Spinal cord (tissue), 10 donors: ENCODE measurements around the gene UQCC3. TPM values are rescaled to one million over a fixed set of nuclear protein-coding genes. Genes with fewer than 3 reads are reported as not detected.
A peak's percentile ranks its signal among the peaks of the same experiment; 100 is the strongest.

Experiments
- DNase-seq, 6 donors: peaks; one replicate each; pipeline versions ENCODE4 v3.0.0 to v3.0.0-alpha.2; 2013 to 2015; ENCODE audit warnings: low spot score in 6 of 6, low read depth in 4 of 6
- H3K27ac ChIP-seq: one replicate; pipeline ENCODE4 v1.5.1; 2013; ENCODE audit warnings: low read depth, low read length, control low read depth
- H3K27me3 ChIP-seq: one replicate; pipeline ENCODE4 v1.6.1; 2013; ENCODE audit warnings: low read length; ENCODE audit not compliant: control insufficient read depth, insufficient read depth
- H3K36me3 ChIP-seq: one replicate; pipeline ENCODE4 v1.6.1; 2013; ENCODE audit warnings: low read length; ENCODE audit not compliant: control insufficient read depth, insufficient read depth
- H3K4me1 ChIP-seq: one replicate; pipeline ENCODE4 v1.6.1; 2013; ENCODE audit warnings: low read length; ENCODE audit not compliant: control insufficient read depth, insufficient read depth
- H3K4me3 ChIP-seq: one replicate; pipeline ENCODE4 v1.5.1; 2013; ENCODE audit warnings: low read depth, low read length, control low read depth
- H3K9me3 ChIP-seq: one replicate; pipeline ENCODE4 v1.6.1; 2013; ENCODE audit warnings: low read length; ENCODE audit not compliant: control insufficient read depth, insufficient read depth
- WGBS: methylation state at CpG from one replicate; pipeline ENCODE4 v1.1.5; 2013; ENCODE audit warnings: missing lambda C conversion rate; ENCODE audit not compliant: insufficient coverage; 5-methylcytosine and 5-hydroxymethylcytosine counted together
- long read RNA-seq, 4 donors: transcript quantifications; one replicate each; lab custom pipeline, GENCODE V29; 2026
- polyA plus RNA-seq, 2 donors: library from polyadenylated mRNA; unstranded; fragments of 120-200 nt; gene quantifications; one replicate each; pipeline ENCODE4 v1.2.1, GENCODE V29; 2013; ENCODE audit not compliant: insufficient read length in 2 of 2
- total RNA-seq, 2 donors: library from RNA; depleted of rRNA in 1 of 2; stranded (reverse); fragments of 120-200 nt in 1 of 2; fragments of >200 nt in 1 of 2; gene quantifications; one replicate each; pipeline versions ENCODE4 v1.2.3 to v1.2.4, GENCODE V29; 2013 to 2014
- donor health status: healthy.

Gene UQCC3
- total RNA-seq: 10 to 100 TPM in 1 of 2 donors, 1 to 10 TPM in 1; 5.4 to 15.2 TPM
- 10 to 100 TPM; 13.7 to 14.3 TPM for polyA plus RNA-seq
- long read RNA-seq, donor 1, transcript UQCC3-201 (2 exons, 1,947 nt): major isoform, 45 of 540 reads
- long read RNA-seq, donor 1, partial matches to known transcripts: 485 of 540 reads
- long read RNA-seq, donor 1, other reads (novel, unspliced or antisense): 10 of 540 reads
- long read RNA-seq, donor 2, transcript UQCC3-201 (2 exons, 1,947 nt): major isoform, 17 of 17 reads
- long read RNA-seq, donor 2, partial matches to known transcripts: 0 of 17 reads
- long read RNA-seq, donor 2, other reads (novel, unspliced or antisense): 0 of 17 reads
- long read RNA-seq, donor 3, transcript UQCC3-201 (2 exons, 1,947 nt): major isoform, 20 of 361 reads
- long read RNA-seq, donor 3, partial matches to known transcripts: 222 of 361 reads
- long read RNA-seq, donor 3, other reads (novel, unspliced or antisense): 119 of 361 reads
- long read RNA-seq, donor 4, transcript UQCC3-201 (2 exons, 1,947 nt): major isoform, 63 of 63 reads
- long read RNA-seq, donor 4, partial matches to known transcripts: 0 of 63 reads
- long read RNA-seq, donor 4, other reads (novel, unspliced or antisense): 0 of 63 reads

DNA sequence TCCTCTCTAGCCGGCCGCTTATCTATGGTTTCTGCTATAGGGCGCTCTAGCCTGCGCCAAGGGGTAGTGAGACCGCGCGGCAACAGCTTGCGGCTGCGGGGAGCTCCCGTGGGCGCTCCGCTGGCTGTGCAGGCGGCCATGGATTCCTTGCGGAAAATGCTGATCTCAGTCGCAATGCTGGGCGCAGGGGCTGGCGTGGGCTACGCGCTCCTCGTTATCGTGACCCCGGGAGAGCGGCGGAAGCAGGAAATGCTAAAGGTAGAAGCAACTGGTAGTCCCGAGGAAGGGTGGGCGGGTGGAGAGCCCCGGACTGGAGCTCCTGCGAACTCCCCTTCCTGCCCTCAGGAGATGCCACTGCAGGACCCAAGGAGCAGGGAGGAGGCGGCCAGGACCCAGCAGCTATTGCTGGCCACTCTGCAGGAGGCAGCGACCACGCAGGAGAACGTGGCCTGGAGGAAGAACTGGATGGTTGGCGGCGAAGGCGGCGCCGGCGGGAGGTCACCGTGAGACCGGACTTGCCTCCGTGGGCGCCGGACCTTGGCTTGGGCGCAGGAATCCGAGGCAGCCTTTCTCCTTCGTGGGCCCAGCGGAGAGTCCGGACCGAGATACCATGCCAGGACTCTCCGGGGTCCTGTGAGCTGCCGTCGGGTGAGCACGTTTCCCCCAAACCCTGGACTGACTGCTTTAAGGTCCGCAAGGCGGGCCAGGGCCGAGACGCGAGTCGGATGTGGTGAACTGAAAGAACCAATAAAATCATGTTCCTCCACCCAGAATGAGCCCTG is at the start of gene UQCC3, which contains the start of gene LBHD1:
Gene UQCC3 (plus strand): TSS at position 66 of the 782 bp plus-strand sequence. CDS start 73 bp downstream, at position 139.
Gene LBHD1 (minus strand): TSS at position 660 of the 782 bp plus-strand sequence. CDS start 2,236 bp downstream, outside the sequence.
- Histone ChIP-seq H3K27ac (peak within 1 kb of the TSS; percentile 92), H3K36me3 (peaks cover 46% of the 10 kb centered on the region), H3K27me3 (no peaks in the 10 kb centered on the region), H3K9me3 (no peaks in the 10 kb centered on the region), H3K4me1 (peaks cover 37% of the 10 kb centered on the region), H3K4me3 (peak within 1 kb of the TSS; percentile 79)
- DNase-seq: peak in 5 of 6 donors; percentile 72 to 95 (median 80)
- WGBS: under 1% methylated on average over 59 of the region's 59 CpGs

DNA sequence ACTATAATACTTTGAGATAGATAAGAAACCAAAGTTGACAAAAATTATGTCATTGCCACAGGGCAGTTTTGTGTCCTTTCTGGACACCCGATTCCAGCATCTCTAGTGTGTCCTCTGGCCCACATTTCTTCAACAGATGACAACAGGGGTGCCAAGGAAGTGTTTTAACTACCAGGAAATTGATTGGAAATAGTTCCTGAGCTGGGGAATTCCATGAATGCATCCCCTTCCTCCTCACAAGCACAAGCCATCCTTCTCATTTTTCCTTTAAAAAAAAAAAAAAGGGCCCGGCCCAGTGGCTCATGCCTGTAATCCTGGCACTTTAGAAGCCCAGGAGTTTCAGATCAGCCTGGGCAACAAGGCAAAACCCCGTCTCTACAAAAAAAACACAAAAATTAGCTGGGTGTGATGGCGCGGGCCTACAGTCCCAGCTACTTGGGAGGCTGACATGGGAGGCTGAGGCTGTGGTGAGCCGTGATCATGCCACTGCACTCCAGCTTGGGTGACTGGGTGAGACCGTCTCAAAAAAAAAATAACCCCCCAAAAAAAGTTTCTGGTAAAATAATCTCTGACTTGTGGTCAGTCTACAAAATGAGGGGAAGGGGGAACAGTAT is 48.9 kb upstream of the UQCC3 start:
- H3K9me3 ChIP-seq: no peaks in the 10 kb centered on the region
- peak overlapping the region; percentile 86 for H3K4me3 ChIP-seq
- 71% methylated on average over 1 of the region's 7 CpGs for WGBS
- H3K27ac ChIP-seq: peak overlapping the region; percentile 90
- H3K4me1 ChIP-seq: peaks cover 12% of the 10 kb centered on the region
- H3K27me3 ChIP-seq: no peaks in the 10 kb centered on the region
- DNase-seq: no peak
- H3K36me3 ChIP-seq: peaks cover 52% of the 10 kb centered on the region

DNA sequence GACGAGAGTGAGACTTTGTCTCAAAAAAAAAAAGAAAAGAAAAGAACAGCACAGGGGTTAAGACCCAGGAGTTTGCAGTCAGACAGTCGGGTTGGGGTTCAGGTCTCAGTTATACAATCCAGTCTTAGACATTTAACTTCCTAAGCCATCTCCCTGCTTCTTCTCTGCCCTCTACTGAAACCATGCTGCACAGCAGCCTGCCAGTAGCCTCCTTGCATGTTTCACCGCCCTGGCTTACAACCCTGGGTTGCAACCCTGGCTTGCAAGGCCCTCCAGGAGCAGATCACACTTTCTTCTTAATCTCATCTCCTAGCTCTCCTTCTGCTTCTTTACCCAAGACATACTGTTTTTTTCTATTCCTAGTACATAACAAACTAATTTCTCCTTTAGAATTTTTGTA is 43.8 kb upstream of the UQCC3 start:
- peaks cover 86% of the 10 kb centered on the region for H3K36me3 ChIP-seq
- no peak overlapping the region for H3K27ac ChIP-seq
- 83% methylated on average over 3 of the region's 3 CpGs for WGBS
- H3K4me3 ChIP-seq: no peak overlapping the region
- DNase-seq: no peak
- H3K4me1 ChIP-seq: no peaks in the 10 kb centered on the region
- H3K27me3 ChIP-seq: no peaks in the 10 kb centered on the region
- no peaks in the 10 kb centered on the region for H3K9me3 ChIP-seq

- DNase-seq: no peak
- H3K4me3 ChIP-seq: no peak overlapping the region
- H3K4me1 ChIP-seq: no peaks in the 10 kb centered on the region
- peaks cover 97% of the 10 kb centered on the region for H3K36me3 ChIP-seq
- no peaks in the 10 kb centered on the region for H3K27me3 ChIP-seq
- 96% methylated on average over 6 of the region's 6 CpGs for WGBS
- H3K9me3 ChIP-seq: no peaks in the 10 kb centered on the region
- no peak overlapping the region for H3K27ac ChIP-seq
Observed at GRCh38 chr11:62632492-62632891, 39.0 kb upstream of the UQCC3 start.

GRCh38 chr11:62644220-62644619 is 27.3 kb upstream of the UQCC3 start:
- Histone ChIP-seq H3K4me3 (no peak overlapping the region), H3K27ac (no peak overlapping the region), H3K36me3 (peaks cover 44% of the 10 kb centered on the region), H3K4me1 (peaks cover 23% of the 10 kb centered on the region), H3K27me3 (no peaks in the 10 kb centered on the region), H3K9me3 (no peaks in the 10 kb centered on the region)
- WGBS: 88% methylated on average over 4 of the region's 8 CpGs
- DNase-seq: no peak

DNA sequence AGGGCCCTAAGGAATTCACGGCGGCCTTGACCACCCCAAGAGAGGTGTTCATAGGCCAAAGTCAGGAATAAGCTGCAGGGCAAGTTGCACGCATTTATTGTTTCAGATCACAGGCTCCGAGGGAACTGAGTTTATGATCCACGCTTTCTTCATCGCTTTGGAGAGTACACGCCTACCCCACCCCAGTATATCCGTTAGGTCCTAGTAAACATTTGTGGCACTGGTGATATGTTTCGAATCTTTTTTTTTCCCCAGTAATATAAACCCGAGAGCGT is 25.9 kb upstream of the UQCC3 start:
- Histone ChIP-seq H3K27me3 (no peaks in the 10 kb centered on the region), H3K4me1 (peaks cover 23% of the 10 kb centered on the region), H3K9me3 (no peaks in the 10 kb centered on the region), H3K36me3 (peaks cover 52% of the 10 kb centered on the region), H3K27ac (peak overlapping the region; percentile 98), H3K4me3 (peak overlapping the region; percentile 99)
- no peak for DNase-seq
- 8% methylated on average over 4 of the region's 11 CpGs for WGBS

GRCh38 chr11:62645946-62646824 is 25.3 kb upstream of the UQCC3 start, which contains the start of gene GANAB:
Gene GANAB, minus strand, starts transcription at chr11:62646613. Its CDS starts 14 bp downstream, at chr11:62646599.
- Histone ChIP-seq H3K4me3 (peak within 1 kb of the TSS; percentile 99), H3K27ac (peak within 1 kb of the TSS; percentile 98), H3K36me3 (peaks cover 52% of the 10 kb centered on the region), H3K27me3 (no peaks in the 10 kb centered on the region), H3K9me3 (no peaks in the 10 kb centered on the region), H3K4me1 (peaks cover 23% of the 10 kb centered on the region)
- peak; percentile 88 to 99 (median 97) for DNase-seq
- 0% methylated on average over 73 of the region's 73 CpGs for WGBS

- H3K27me3 ChIP-seq: no peaks in the 10 kb centered on the region
- peak overlapping the region; percentile 33 for H3K27ac ChIP-seq
- H3K4me1 ChIP-seq: peaks cover 29% of the 10 kb centered on the region
- DNase-seq: no peak
- WGBS: 81% methylated on average over 23 of the region's 32 CpGs
- no peaks in the 10 kb centered on the region for H3K9me3 ChIP-seq
- H3K4me3 ChIP-seq: peak overlapping the region; percentile 99
- H3K36me3 ChIP-seq: peaks cover 52% of the 10 kb centered on the region
Observed at GRCh38 chr11:62646825-62647608, 24.5 kb upstream of the UQCC3 start.
